GM23338 (cell line): Measurements from ENCODE around the gene ADGRD1. TPM values are rescaled to one million over a fixed set of nuclear protein-coding genes. Genes with fewer than 3 reads are reported as not detected.

ENCODE experiments used
- ATAC-seq: fragments of 200-7000 bp; cut with Tn5 transposase; 3 replicates; pipeline ENCODE4 v1.9.1; 2020
- DNase-seq: peaks from one replicate; pipeline ENCODE4 v3.0.0-alpha.2; 2015; ENCODE audit warnings: low spot score
- H2AFZ ChIP-seq: fragments of 200-600 bp; sonication (generic); 2 replicates; pipeline ENCODE4 v1.8.0; 2016; ENCODE audit warnings: antibody characterized with exemption, mild to moderate bottlenecking, moderate library complexity
- H3F3A ChIP-seq: fragments of 200-600 bp; sonication (generic); replicated peaks from 2 replicates; pipeline ENCODE4 v1.8.0; 2017; ENCODE audit warnings: antibody characterized with exemption, mixed run types, low read depth
- H3K27ac ChIP-seq: fragments of 200-600 bp; sonication (generic); 2 replicates; pipeline ENCODE4 v1.6.1; 2016; ENCODE audit warnings: low read depth
- H3K27me3 ChIP-seq: fragments of 200-600 bp; sonication (generic); 2 replicates; pipeline ENCODE4 v1.8.0; 2016; ENCODE audit warnings: mild to moderate bottlenecking, mixed run types, moderate library complexity; ENCODE audit not compliant: insufficient read depth
- H3K36me3 ChIP-seq: fragments of 200-600 bp; sonication (generic); 2 replicates; pipeline ENCODE4 v1.8.0; 2016; ENCODE audit warnings: mild to moderate bottlenecking; ENCODE audit not compliant: insufficient read depth
- H3K4me1 ChIP-seq: fragments of 200-600 bp; sonication (generic); 2 replicates; pipeline ENCODE4 v1.8.0; 2016; ENCODE audit warnings: mild to moderate bottlenecking, moderate library complexity; ENCODE audit not compliant: insufficient read depth
- H3K4me2 ChIP-seq: fragments of 200-600 bp; sonication (generic); 2 replicates; pipeline ENCODE4 v1.7.1; 2017; ENCODE audit warnings: mixed run types
- H3K4me3 ChIP-seq: fragments of 200-600 bp; sonication (generic); 2 replicates; pipeline ENCODE4 v1.6.1; 2016; ENCODE audit warnings: mixed run types
- H3K79me2 ChIP-seq: fragments of 200-600 bp; sonication (generic); replicated peaks from 2 replicates; pipeline ENCODE4 v1.8.0; 2017; ENCODE audit warnings: mild to moderate bottlenecking; ENCODE audit not compliant: insufficient read depth
- H3K9me2 ChIP-seq: fragments of 200-600 bp; sonication (generic); 2 replicates; pipeline ENCODE4 v1.8.0; 2017; ENCODE audit not compliant: insufficient read depth
- H4K20me1 ChIP-seq: fragments of 200-600 bp; sonication (generic); replicated peaks from 2 replicates; pipeline ENCODE4 v1.8.0; 2017; ENCODE audit warnings: mild to moderate bottlenecking; ENCODE audit not compliant: insufficient read depth
- H3K27ac Mint-ChIP-seq: 2 replicates; pipeline ENCODE4 v1.8.0; 2020; ENCODE audit warnings: inconsistent platforms, mild to moderate bottlenecking, moderate library complexity, mixed read lengths
- H3K27me3 Mint-ChIP-seq: 3 replicates; pipeline ENCODE4 v1.8.0; 2022; ENCODE audit warnings: low read depth, mild to moderate bottlenecking, moderate library complexity, mixed read lengths, inconsistent platforms; ENCODE audit not compliant: insufficient read depth, poor library complexity
- H3K36me3 Mint-ChIP-seq: 3 replicates; pipeline ENCODE4 v1.8.0; 2021; ENCODE audit warnings: low read depth, mild to moderate bottlenecking, inconsistent platforms, moderate library complexity, mixed read lengths
- H3K4me1 Mint-ChIP-seq: 3 replicates; pipeline ENCODE4 v1.8.0; 2020; ENCODE audit warnings: mild to moderate bottlenecking, inconsistent platforms, mixed read lengths
- H3K4me3 Mint-ChIP-seq: 3 replicates; pipeline ENCODE4 v1.8.0; 2021; ENCODE audit warnings: moderate library complexity, mild to moderate bottlenecking, inconsistent platforms, mixed read lengths
- H3K9me3 Mint-ChIP-seq: 3 replicates; pipeline ENCODE4 v1.8.0; 2020; ENCODE audit warnings: moderate library complexity, mild to moderate bottlenecking, inconsistent platforms, mixed read lengths
- CREB1 ChIP-seq: fragments of 250-450 bp; sonication (Bioruptor Pico); IDR thresholded peaks from 2 replicates; pipeline ENCODE4 v1.5.0; 2020; ENCODE audit warnings: low read depth, mild to moderate bottlenecking, moderate library complexity
- CTCF ChIP-seq, 2 experiments: fragments of 200-600 bp in 1 of 2; sonication (generic) in 1 of 2; conservative IDR thresholded peaks; 2 replicates each; pipeline versions ENCODE4 v1.5.1 to v1.6.1; 2016 to 2017; ENCODE audit warnings: antibody characterized with exemption in 2 of 2, low read depth in 2 of 2, mild to moderate bottlenecking in 2 of 2, moderate library complexity in 1 of 2
- ETS1 ChIP-seq: IDR thresholded peaks from 2 replicates; pipeline ENCODE4 v1.6.1; 2016; ENCODE audit warnings: antibody characterized with exemption
- EZH2 ChIP-seq: fragments of 200-600 bp; sonication (generic); IDR thresholded peaks from one replicate; pipeline ENCODE4 v1.8.0; 2017; ENCODE audit warnings: antibody characterized with exemption, mild to moderate bottlenecking, low read depth; ENCODE audit not compliant: unreplicated experiment
- JUNB ChIP-seq: IDR thresholded peaks from one replicate; pipeline ENCODE4 v1.6.1; 2016; ENCODE audit warnings: antibody characterized with exemption; ENCODE audit not compliant: unreplicated experiment
- POLR2AphosphoS5 ChIP-seq: IDR thresholded peaks from 2 replicates; pipeline ENCODE4 v1.6.1; 2016; ENCODE audit warnings: antibody characterized with exemption, low read depth
- REST ChIP-seq: IDR thresholded peaks from one replicate; pipeline ENCODE4 v1.6.1; 2018; ENCODE audit warnings: antibody characterized with exemption; ENCODE audit not compliant: unreplicated experiment
- STAT1 ChIP-seq: IDR thresholded peaks from one replicate; pipeline ENCODE4 v1.6.1; 2016; ENCODE audit warnings: antibody characterized with exemption; ENCODE audit not compliant: unreplicated experiment
- ZNF114 ChIP-seq: fragments of 250-450 bp; sonication (Bioruptor Pico); IDR thresholded peaks from 2 replicates; pipeline ENCODE4 v1.5.0; 2020; ENCODE audit warnings: mild to moderate bottlenecking, moderate library complexity
- ZNF331 ChIP-seq: fragments of 250-450 bp; sonication (Bioruptor Pico); IDR thresholded peaks from 2 replicates; pipeline ENCODE4 v1.5.0; 2020; ENCODE audit warnings: low read depth, mild to moderate bottlenecking, moderate library complexity
- polyA plus RNA-seq: library from polyadenylated mRNA; unstranded; fragments of >200 nt; fragmentation: Nextera tagmentation; extraction: Ambion mirVana; gene quantifications from 2 replicates; pipeline ENCODE4 v1.2.1, GENCODE V29; 2016
- total RNA-seq: library from RNA; depleted of rRNA; stranded (reverse); fragments of >200 nt; shearing (Covaris generic); gene quantifications from 2 replicates; pipeline ENCODE4 v1.2.3, GENCODE V29; 2014

Gene ADGRD1
- total and polyA plus RNA-seq, 2 experiments from 2014 or later: 1.4 TPM; not detected in 1

- TF ChIP-seq ETS1 (no peak), JUNB (no peak), ZNF331 (CRISPR knock-in tag) (no peak), ZNF114 (CRISPR knock-in tag) (no peak), STAT1 (no peak), CTCF (conservative IDR thresholded peaks at IDR 0.05; ENCODE audit: low read depth in 2 of 2) (no peak), POLR2AphosphoS5 (no peak), EZH2 (no peak), REST (no peak), CREB1 (CRISPR knock-in tag) (no peak)
- no peak for DNase-seq
- no peak for ATAC-seq
These were observed 21.4 kb upstream of the ADGRD1 start for GRCh38 chr12:130932061-130932930.

More at GRCh38 chr12:130932061-130932930, 21.4 kb upstream of the ADGRD1 start:
- H3K27ac ChIP-seq: no peak overlapping the region
- no peak overlapping the region for H3K4me3 ChIP-seq
- H3K27ac Mint-ChIP-seq: no peak overlapping the region
- peaks cover 2% of the 10 kb centered on the region; the same call in 2 of the 3 replicates for H3K9me3 Mint-ChIP-seq
- H4K20me1 ChIP-seq: no peaks in the 10 kb centered on the region
- H3K27me3 Mint-ChIP-seq: peaks cover 2% of the 10 kb centered on the region
- H3K36me3 ChIP-seq: no peaks in the 10 kb centered on the region
- H3K4me1 ChIP-seq: no peaks in the 10 kb centered on the region
- no peak overlapping the region for H3K4me2 ChIP-seq
- no peak overlapping the region; the same call in none of the 2 replicates for H2AFZ ChIP-seq
- H3K36me3 Mint-ChIP-seq: no peaks in the 10 kb centered on the region
- H3K79me2 ChIP-seq: no peaks in the 10 kb centered on the region
- H3K27me3 ChIP-seq: no peaks in the 10 kb centered on the region
- H3K9me2 ChIP-seq: no peaks in the 10 kb centered on the region
- peaks cover 3% of the 10 kb centered on the region; the same call in 1 of the 3 replicates for H3K4me1 Mint-ChIP-seq
- H3K4me3 Mint-ChIP-seq: no peak overlapping the region
- H3F3A ChIP-seq: no peaks in the 10 kb centered on the region
